ENCODE results near the gene AFF2.

AFF2 gene

DNA sequence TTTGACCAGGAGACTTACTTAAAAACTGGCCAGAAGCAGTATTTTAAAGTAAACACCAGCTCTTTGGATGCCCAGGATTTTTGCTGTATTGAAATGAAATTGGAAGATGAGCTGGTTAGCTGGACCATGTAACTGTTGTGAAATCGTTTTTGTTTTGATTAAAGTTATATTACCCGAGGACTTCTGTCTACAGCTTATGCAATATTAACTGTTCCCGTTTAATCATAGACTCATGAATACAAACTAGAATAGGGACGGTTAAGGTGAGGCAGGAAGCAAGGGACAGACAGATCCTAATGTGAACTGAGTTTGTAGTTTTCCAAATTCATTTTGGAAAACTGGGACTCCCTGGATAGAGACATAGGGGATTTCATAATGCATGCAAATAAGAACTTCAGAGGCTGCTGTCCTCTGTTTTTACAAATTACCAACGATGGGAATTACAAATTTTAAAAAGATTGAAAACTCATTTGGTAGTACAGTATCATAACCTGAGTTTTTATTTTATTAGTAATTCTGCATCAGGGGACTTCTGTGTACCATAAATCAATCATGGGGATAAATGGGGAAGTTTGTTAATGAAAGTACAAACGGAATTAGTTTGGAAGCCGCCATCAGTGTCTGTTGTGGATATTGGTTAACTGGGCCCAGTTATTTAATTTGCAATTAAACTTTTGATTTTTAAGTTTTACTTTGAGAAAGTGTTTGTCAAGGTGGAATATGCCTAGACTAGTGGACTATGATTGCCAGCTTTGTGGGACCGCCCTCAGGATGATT lies 304.4 kb downstream of the AFF2 start:
- no peak for DNase-seq (ENCODE audit: extremely low spot score)
- ChIA-PET CTCF (no interaction called here), POLR2A (no interaction called here)
- TF ChIP-seq, protein P1, sequence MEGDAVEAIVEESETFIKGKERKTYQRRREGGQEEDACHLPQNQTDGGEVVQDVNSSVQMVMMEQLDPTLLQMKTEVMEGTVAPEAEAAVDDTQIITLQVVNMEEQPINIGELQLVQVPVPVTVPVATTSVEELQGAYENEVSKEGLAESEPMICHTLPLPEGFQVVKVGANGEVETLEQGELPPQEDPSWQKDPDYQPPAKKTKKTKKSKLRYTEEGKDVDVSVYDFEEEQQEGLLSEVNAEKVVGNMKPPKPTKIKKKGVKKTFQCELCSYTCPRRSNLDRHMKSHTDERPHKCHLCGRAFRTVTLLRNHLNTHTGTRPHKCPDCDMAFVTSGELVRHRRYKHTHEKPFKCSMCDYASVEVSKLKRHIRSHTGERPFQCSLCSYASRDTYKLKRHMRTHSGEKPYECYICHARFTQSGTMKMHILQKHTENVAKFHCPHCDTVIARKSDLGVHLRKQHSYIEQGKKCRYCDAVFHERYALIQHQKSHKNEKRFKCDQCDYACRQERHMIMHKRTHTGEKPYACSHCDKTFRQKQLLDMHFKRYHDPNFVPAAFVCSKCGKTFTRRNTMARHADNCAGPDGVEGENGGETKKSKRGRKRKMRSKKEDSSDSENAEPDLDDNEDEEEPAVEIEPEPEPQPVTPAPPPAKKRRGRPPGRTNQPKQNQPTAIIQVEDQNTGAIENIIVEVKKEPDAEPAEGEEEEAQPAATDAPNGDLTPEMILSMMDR (IDR thresholded peaks at IDR 0.05; ENCODE audit: control extremely low read depth, extremely low read depth, low read depth, missing control alignments): no peak

DNA sequence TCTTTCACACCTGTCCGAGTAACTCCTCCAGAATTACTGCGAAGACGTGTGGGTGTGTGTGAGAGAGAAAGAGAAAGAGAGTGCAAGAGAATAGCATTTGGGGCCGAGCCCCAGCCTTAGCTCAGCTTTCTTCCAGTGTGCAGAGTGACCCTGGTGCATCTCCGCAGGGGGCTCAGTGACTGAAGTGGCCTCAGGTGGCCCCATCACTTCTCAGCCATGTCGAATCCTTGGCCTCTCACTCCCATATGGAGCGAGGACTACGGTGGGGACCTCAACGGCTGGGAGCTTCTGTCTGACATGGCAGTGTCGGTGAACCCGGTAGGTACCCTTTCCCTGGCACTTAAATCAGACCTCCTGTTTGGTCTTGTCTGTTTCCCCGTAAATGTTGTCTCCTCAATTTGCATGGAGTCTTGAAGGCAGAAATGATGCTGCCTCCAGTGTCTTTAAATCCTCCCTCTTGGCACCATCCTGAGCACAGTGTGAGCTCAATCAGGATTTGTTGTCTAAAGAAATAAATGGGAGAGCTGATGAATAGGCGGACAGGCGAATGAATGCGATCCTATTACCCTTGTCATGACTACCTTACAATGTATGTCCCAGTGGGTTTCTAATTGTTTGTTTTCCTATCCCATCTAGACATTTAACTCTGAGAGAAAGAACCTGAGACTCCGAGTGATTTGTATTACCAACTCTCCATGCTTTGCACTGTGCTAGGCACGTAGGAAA lies 305.9 kb downstream of the AFF2 start:
- TF ChIP-seq, protein P1 (IDR thresholded peaks at IDR 0.05; ENCODE audit: control extremely low read depth, extremely low read depth, low read depth, missing control alignments): no peak
- ChIA-PET CTCF (no interaction called here), POLR2A (no interaction called here)
- DNase-seq (ENCODE audit: extremely low spot score): no peak

DNA sequence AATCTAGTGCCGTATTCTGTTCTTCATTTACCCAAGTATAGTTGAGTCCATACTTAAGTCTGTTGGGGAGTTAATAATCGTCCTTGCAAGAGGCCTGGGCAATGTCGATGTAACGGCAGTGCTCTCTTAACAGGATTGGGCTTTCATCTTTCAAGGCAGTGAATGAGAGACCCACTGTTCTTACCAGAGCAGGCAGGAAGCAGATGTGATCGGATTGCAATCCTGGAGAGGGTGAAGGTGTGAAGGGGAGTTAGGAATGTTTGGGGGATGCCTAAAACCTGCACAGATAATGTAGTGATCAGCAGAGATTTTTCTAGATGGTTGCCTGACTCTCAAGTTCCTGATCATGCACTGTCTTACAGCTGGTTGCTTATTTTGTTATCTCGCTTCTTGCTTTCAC lies 308.4 kb downstream of the AFF2 start:
- ChIA-PET POLR2A (no interaction called here), CTCF (no interaction called here)
- TF ChIP-seq, protein P1 (IDR thresholded peaks at IDR 0.05; ENCODE audit: control extremely low read depth, extremely low read depth, low read depth, missing control alignments): no peak
- DNase-seq (ENCODE audit: extremely low spot score): no peak

DNA sequence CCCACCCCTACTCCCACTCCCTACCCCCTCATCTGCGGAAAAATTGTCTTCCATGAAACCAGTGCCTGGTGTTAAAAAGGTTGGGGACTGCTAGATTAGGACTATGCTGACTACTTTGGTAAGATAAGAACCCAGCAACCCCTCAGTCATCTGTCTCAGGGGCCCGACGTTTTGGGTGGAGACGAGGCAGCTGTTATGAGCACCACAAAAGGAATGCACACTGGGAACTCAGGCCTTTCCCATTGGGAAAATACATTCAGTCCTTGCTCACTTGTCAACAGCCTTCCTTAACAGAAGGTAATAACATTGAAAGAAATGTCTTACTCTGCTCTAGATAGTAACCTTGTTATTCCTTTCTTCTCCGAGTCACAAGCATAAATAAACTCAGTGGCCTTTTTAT lies 310.8 kb downstream of the AFF2 start:
- CTCF ChIA-PET: no interaction called here
- no peak for DNase-seq (ENCODE audit: extremely low spot score)
- POLR2A ChIA-PET: no interaction called here
- TF ChIP-seq, protein P1 (IDR thresholded peaks at IDR 0.05; ENCODE audit: control extremely low read depth, extremely low read depth, low read depth, missing control alignments): no peak

DNA sequence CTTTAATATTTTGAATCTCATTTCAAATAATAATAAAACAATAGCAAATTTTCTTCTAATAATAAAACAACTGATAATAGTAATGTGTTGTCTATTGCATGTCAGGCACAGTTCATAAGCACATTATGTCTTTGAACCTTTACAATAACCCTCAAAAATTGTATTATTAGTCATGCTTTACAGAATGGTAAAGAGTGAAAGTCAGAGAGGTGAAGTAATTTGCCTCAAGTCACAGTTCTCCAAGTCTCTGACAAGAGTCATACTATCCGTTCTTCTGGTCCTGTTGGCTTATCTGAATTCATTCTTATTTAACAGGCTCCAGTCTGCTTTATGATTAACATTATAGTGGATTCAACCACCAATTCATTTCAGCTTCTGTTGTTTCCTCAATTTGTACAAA lies 313.0 kb downstream of the AFF2 start:
- POLR2A ChIA-PET: no interaction called here
- CTCF ChIA-PET: no interaction called here
- TF ChIP-seq, protein P1 (IDR thresholded peaks at IDR 0.05; ENCODE audit: control extremely low read depth, extremely low read depth, low read depth, missing control alignments): no peak

DNA sequence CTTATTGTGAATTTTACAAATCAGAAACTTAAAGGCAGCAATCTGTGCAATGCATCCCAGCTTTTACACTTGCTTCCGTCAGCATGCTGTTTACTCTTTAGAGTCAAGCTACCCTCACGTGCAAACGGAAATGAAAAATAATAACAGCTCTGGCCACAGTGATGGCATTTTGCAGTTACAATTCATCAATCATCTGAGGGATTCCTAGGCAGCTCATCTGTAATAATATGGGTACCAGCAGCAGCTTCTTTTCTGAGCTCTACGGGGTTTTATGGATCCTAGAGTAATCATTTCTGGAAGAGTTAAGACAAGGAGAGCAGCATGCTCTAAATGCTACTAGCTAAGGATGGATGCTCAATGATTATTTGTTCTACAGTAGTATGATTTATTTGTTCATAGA lies 313.6 kb downstream of the AFF2 start:
- ChIA-PET POLR2A (no interaction called here), CTCF (no interaction called here)
- no peak for DNase-seq (ENCODE audit: extremely low spot score)
- TF ChIP-seq, protein P1 (IDR thresholded peaks at IDR 0.05; ENCODE audit: control extremely low read depth, extremely low read depth, low read depth, missing control alignments): no peak

More for the DNA sequence above, 313.0 kb downstream of the AFF2 start:
- no peak for DNase-seq (ENCODE audit: extremely low spot score)

All from GM10248 (cell line).